ENCODE data around the gene LRRN2.
"Not testable (repeated sequence)": the region's sequence is repeated elsewhere in the genome, so short reads cannot be mapped to it uniquely, and the experiment has no call there.

Gene LRRN2

GRCh38 chr1:204685236-204686006 is at the start of gene LRRN2:
LRRN2 (minus strand) TSS chr1:204685738; CDS start chr1:204619992, 65,746 bp downstream.
- DNase-seq = no peak

GRCh38 chr1:204735042-204735441 is 49.5 kb upstream of the LRRN2 start:
- DNase-seq = no peak

- no peak for DNase-seq
Observed at GRCh38 chr1:204733869-204734596, 48.5 kb upstream of the LRRN2 start.

- no peak for DNase-seq
Observed at GRCh38 chr1:204733289-204733688, 47.8 kb upstream of the LRRN2 start.

- DNase-seq = no peak
Observed at GRCh38 chr1:204731985-204732575, 46.5 kb upstream of the LRRN2 start.

GRCh38 chr1:204731509-204731908 is 46.0 kb upstream of the LRRN2 start:
- no peak for DNase-seq

GRCh38 chr1:204730826-204731459 is 45.4 kb upstream of the LRRN2 start:
- DNase-seq = no peak

GRCh38 chr1:204729516-204729915 is 44.0 kb upstream of the LRRN2 start:
- no peak for DNase-seq

GRCh38 chr1:204728456-204728855 is 42.9 kb upstream of the LRRN2 start:
- DNase-seq = no peak

- no peak for DNase-seq
Observed at GRCh38 chr1:204728045-204728444, 42.5 kb upstream of the LRRN2 start.

GRCh38 chr1:204727438-204727837 is 41.9 kb upstream of the LRRN2 start:
- not testable (repeated sequence) for DNase-seq

GRCh38 chr1:204726478-204726877 is 40.9 kb upstream of the LRRN2 start:
- DNase-seq = no peak

- DNase-seq = no peak
Observed at GRCh38 chr1:204725821-204726448, 40.4 kb upstream of the LRRN2 start.

- no peak for DNase-seq
Observed at GRCh38 chr1:204723131-204723787, 37.7 kb upstream of the LRRN2 start.

GRCh38 chr1:204721373-204722055 is 36.0 kb upstream of the LRRN2 start:
- no peak for DNase-seq

- DNase-seq = no peak
Observed at GRCh38 chr1:204716660-204717059, 31.1 kb upstream of the LRRN2 start.

GRCh38 chr1:204714861-204715511 is 29.4 kb upstream of the LRRN2 start:
- no peak for DNase-seq

GRCh38 chr1:204714194-204714860 is 28.8 kb upstream of the LRRN2 start:
- DNase-seq = no peak

- DNase-seq = no peak
Observed at GRCh38 chr1:204713541-204713940, 28.0 kb upstream of the LRRN2 start.

GRCh38 chr1:204712708-204713430 is 27.3 kb upstream of the LRRN2 start:
- DNase-seq = peak in 1 of 6 experiments; percentile 8

All from stimulated activated naive CD4-positive, alpha-beta T cell (primary cell).